ENCODE measurements around the gene SH3GL3.

The SH3GL3 gene

GRCh38 chr15:83462953-83463433 is 15.9 kb downstream of the SH3GL3 start:
- no peak for DNase-seq

GRCh38 chr15:83470887-83471286 is 23.7 kb downstream of the SH3GL3 start:
- no peak for DNase-seq

GRCh38 chr15:83471307-83471866 is 24.2 kb downstream of the SH3GL3 start:
- no peak for DNase-seq

GRCh38 chr15:83472151-83472550 is 25.0 kb downstream of the SH3GL3 start:
- DNase-seq = no peak

GRCh38 chr15:83472797-83473196 is 25.7 kb downstream of the SH3GL3 start:
- DNase-seq = no peak

- no peak for DNase-seq
These were observed 27.4 kb downstream of the SH3GL3 start for GRCh38 chr15:83474578-83474977.

GRCh38 chr15:83475551-83475950 is 28.4 kb downstream of the SH3GL3 start:
- no peak for DNase-seq

- DNase-seq = no peak
These were observed 28.9 kb downstream of the SH3GL3 start for GRCh38 chr15:83476066-83476465.

- no peak for DNase-seq
These were observed 29.6 kb downstream of the SH3GL3 start for GRCh38 chr15:83476708-83477107.

GRCh38 chr15:83477172-83477807 is 30.1 kb downstream of the SH3GL3 start:
- no peak for DNase-seq

- DNase-seq = no peak
These were observed 30.8 kb downstream of the SH3GL3 start for GRCh38 chr15:83477808-83478537.

- DNase-seq = no peak
These were observed 36.5 kb downstream of the SH3GL3 start for GRCh38 chr15:83483612-83484011.

- DNase-seq = no peak
These were observed 37.5 kb downstream of the SH3GL3 start for GRCh38 chr15:83484636-83485035.

- DNase-seq = no peak
These were observed 39.2 kb downstream of the SH3GL3 start for GRCh38 chr15:83486363-83486762.

GRCh38 chr15:83487519-83487918 is 40.4 kb downstream of the SH3GL3 start:
- no peak for DNase-seq

- no peak for DNase-seq
These were observed 42.5 kb downstream of the SH3GL3 start for GRCh38 chr15:83489690-83490089.

GRCh38 chr15:83491486-83491885 is 44.3 kb downstream of the SH3GL3 start:
- no peak for DNase-seq

GRCh38 chr15:83496766-83497165 is 49.6 kb downstream of the SH3GL3 start:
- DNase-seq = no peak

GRCh38 chr15:83498374-83498773 is 51.2 kb downstream of the SH3GL3 start:
- no peak for DNase-seq

GRCh38 chr15:83498801-83499200 is 51.7 kb downstream of the SH3GL3 start:
- no peak for DNase-seq

- DNase-seq = no peak
These were observed 52.3 kb downstream of the SH3GL3 start for GRCh38 chr15:83499476-83499875.

GRCh38 chr15:83503595-83504364 is 56.6 kb downstream of the SH3GL3 start:
- DNase-seq = no peak

- no peak for DNase-seq
These were observed 57.2 kb downstream of the SH3GL3 start for GRCh38 chr15:83504365-83504764.

Measured in NCI-H748 treated with DMSO at 0.1 percent for 48 hours (cell line).